GM18861 (cell line): ENCODE data around the gene KAT14.
"Not testable (repeated sequence)": the region's sequence is repeated elsewhere in the genome, so short reads cannot be mapped to it uniquely, and the experiment has no call there.

Experiments
- ATAC-seq: cut with Tn5 transposase; IDR thresholded peaks from one replicate; pipeline ENCODE4 v1.9.1; 2021; ENCODE audit not compliant: unreplicated experiment

KAT14 gene

GRCh38 chr20:18156045-18156444, 18.4 kb downstream of the KAT14 start:
- ATAC-seq = no peak

GRCh38 chr20:18164356-18164755, 26.7 kb downstream of the KAT14 start:
- ATAC-seq = no peak

- no peak for ATAC-seq
Observed at GRCh38 chr20:18165553-18165952, 27.9 kb downstream of the KAT14 start.

GRCh38 chr20:18166241-18166881, 28.7 kb downstream of the KAT14 start:
- no peak for ATAC-seq

GRCh38 chr20:18166950-18167349, 29.3 kb downstream of the KAT14 start:
- ATAC-seq = no peak

- ATAC-seq = no peak
Observed at GRCh38 chr20:18172379-18172778, 34.7 kb downstream of the KAT14 start.

GRCh38 chr20:18174906-18175683, 37.4 kb downstream of the KAT14 start:
- ATAC-seq = no peak

- ATAC-seq = no peak
Observed at GRCh38 chr20:18176318-18176785, 38.7 kb downstream of the KAT14 start.

GRCh38 chr20:18180366-18180765, 42.7 kb downstream of the KAT14 start:
- not testable (repeated sequence) for ATAC-seq

- no peak for ATAC-seq
Observed at GRCh38 chr20:18180815-18181214, 43.2 kb downstream of the KAT14 start.

- ATAC-seq = no peak
Observed at GRCh38 chr20:18187020-18187419, 49.4 kb downstream of the KAT14 start.

- no peak for ATAC-seq
Observed at GRCh38 chr20:18188434-18188833, 50.8 kb downstream of the KAT14 start.

GRCh38 chr20:18190338-18191233, 52.9 kb downstream of the KAT14 start:
- no peak for ATAC-seq

- no peak for ATAC-seq
Observed at GRCh38 chr20:18191306-18191705, 53.6 kb downstream of the KAT14 start.

- ATAC-seq = not testable (repeated sequence)
Observed at GRCh38 chr20:18194461-18194860, 56.8 kb downstream of the KAT14 start.

- no peak for ATAC-seq
Observed at GRCh38 chr20:18195931-18196330, 58.3 kb downstream of the KAT14 start.

GRCh38 chr20:18197382-18198070, 59.9 kb downstream of the KAT14 start:
- ATAC-seq = no peak

GRCh38 chr20:18202966-18203365, 65.3 kb downstream of the KAT14 start:
- no peak for ATAC-seq

- not testable (repeated sequence) for ATAC-seq
Observed at GRCh38 chr20:18203700-18204099, 66.0 kb downstream of the KAT14 start.

- no peak for ATAC-seq
Observed at GRCh38 chr20:18213002-18213401, 75.3 kb downstream of the KAT14 start.

- ATAC-seq = no peak
Observed at GRCh38 chr20:18215566-18215965, 77.9 kb downstream of the KAT14 start.
